Body of pancreas (tissue), 4 donors: ENCODE data around the gene ADGRL3. TPM values are rescaled to one million over a fixed set of nuclear protein-coding genes. Genes with fewer than 3 reads are reported as not detected.

Experiments used
- ATAC-seq: fragments of 150-250 bp; one replicate; pipeline ENCODE4 v1.9.1; 2016
- DNase-seq, 4 donors: peaks; one replicate each; pipeline ENCODE4 v3.0.0-alpha.2; 2019
- H3K27ac ChIP-seq, 4 donors: fragments of 200-600 bp; sonication (generic); 1 replicate in 3 of 4; 2 replicates in 1 of 4; pipeline versions ENCODE4 v1.5.1 to v1.6.1; 2016 to 2019; ENCODE audit warnings: mild to moderate bottlenecking in 1 of 4, mixed read lengths in 1 of 4, moderate library complexity in 1 of 4
- H3K27me3 ChIP-seq, 2 donors: fragments of 200-600 bp; sonication (generic); one replicate each; pipeline ENCODE4 v1.6.0; 2016; ENCODE audit warnings: mild to moderate bottlenecking in 1 of 2
- H3K36me3 ChIP-seq, 2 donors: fragments of 200-600 bp; sonication (generic); replicated peaks in 1 of 2; 2 replicates each; pipeline ENCODE4 v1.5.1; 2016; ENCODE audit warnings: low read depth in 2 of 2; ENCODE audit not compliant: insufficient read depth in 1 of 2
- H3K4me1 ChIP-seq: fragments of 200-600 bp; sonication (generic); one replicate; pipeline ENCODE4 v1.6.0; 2016
- H3K4me3 ChIP-seq, 2 donors: fragments of 200-600 bp; sonication (generic); 1 replicate in 1 of 2; 2 replicates in 1 of 2; pipeline ENCODE4 v1.5.1; 2016 to 2019
- H3K9me3 ChIP-seq, 3 donors: fragments of 200-600 bp; sonication (generic); 1 replicate in 2 of 3; 2 replicates in 1 of 3; pipeline ENCODE4 v1.5.1; 2016
- CTCF ChIP-seq, 7 experiments: fragments of 450-650 bp in 4 of 7; fragments of 200-600 bp in 3 of 7; sonication (generic) in 3 of 7; IDR thresholded peaks; one replicate each; pipeline ENCODE4 v1.5.1; 2016 to 2019; ENCODE audit warnings: antibody characterized with exemption in 7 of 7
- POLR2A ChIP-seq, 3 donors: fragments of 450-650 bp; IDR thresholded peaks; one replicate each; pipeline ENCODE4 v1.6.1; 2016; ENCODE audit warnings: antibody characterized with exemption in 3 of 3, mild to moderate bottlenecking in 2 of 3
- WGBS, 2 donors: methylation state at CpG; one replicate each; pipeline ENCODE4 v1.1.5; 2017; 5-methylcytosine and 5-hydroxymethylcytosine counted together
- intact Hi-C: fragments of 100-400 bp; cut with DNase I; formaldehyde crosslinking; loops from one replicate; pipeline ENCODE4 v1.15.1; 2023
- total RNA-seq, 2 donors: library from RNA; depleted of rRNA; stranded (reverse); fragments of >200 nt; gene quantifications; one replicate each; pipeline ENCODE4 v1.1.0, GENCODE V29; 2016

Gene ADGRL3
- total RNA-seq, 2 donors from 2014 or later: 0.33 to 1.0 TPM

GRCh38 chr4:61860376-61860775, 660.2 kb downstream of the ADGRL3 start:
- H3K4me1 ChIP-seq: no peaks in the 10 kb centered on the region
- 76 to 77% methylated on average over 6 of the region's 6 CpGs for WGBS, 2 donors
- no peaks in the 10 kb centered on the region for H3K27me3 ChIP-seq
- intact Hi-C loops: no loop called here
- no peaks in the 10 kb centered on the region for H3K36me3 ChIP-seq
- TF ChIP-seq CTCF (IDR thresholded peaks at IDR 0.05) (no peak), POLR2A (IDR thresholded peaks at IDR 0.05) (no peak)
- H3K9me3 ChIP-seq: no peaks in the 10 kb centered on the region
- ATAC-seq (no peak), DNase-seq (no peak)
- H3K27ac ChIP-seq: no peak overlapping the region
- H3K4me3 ChIP-seq: no peak overlapping the region

GRCh38 chr4:61864286-61864685, 664.2 kb downstream of the ADGRL3 start:
- WGBS, 2 donors: 26 to 36% methylated on average over 1 of the region's 1 CpG
- ATAC-seq: no peak
- TF ChIP-seq CTCF (IDR thresholded peaks at IDR 0.05) (no peak), POLR2A (IDR thresholded peaks at IDR 0.05) (no peak)

GRCh38 chr4:61866378-61867030, 666.4 kb downstream of the ADGRL3 start:
- no peaks in the 10 kb centered on the region for H3K36me3 ChIP-seq
- H3K9me3 ChIP-seq: no peaks in the 10 kb centered on the region
- WGBS, 2 donors: 39 to 46% methylated on average over 4 of the region's 4 CpGs
- DNase-seq (no peak), ATAC-seq (no peak)
- intact Hi-C loops: no loop called here
- no peaks in the 10 kb centered on the region for H3K27me3 ChIP-seq
- H3K4me3 ChIP-seq: no peak overlapping the region
- H3K27ac ChIP-seq: no peak overlapping the region
- H3K4me1 ChIP-seq: no peaks in the 10 kb centered on the region
- no peak for TF ChIP-seq CTCF (IDR thresholded peaks at IDR 0.05)
- no peak for TF ChIP-seq POLR2A (IDR thresholded peaks at IDR 0.05)

More at GRCh38 chr4:61864286-61864685, 664.2 kb downstream of the ADGRL3 start:
- intact Hi-C loops: no loop called here
- DNase-seq: no peak
- no peaks in the 10 kb centered on the region for H3K9me3 ChIP-seq
- no peaks in the 10 kb centered on the region for H3K36me3 ChIP-seq
- H3K4me3 ChIP-seq: no peak overlapping the region
- H3K27me3 ChIP-seq: no peaks in the 10 kb centered on the region
- no peak overlapping the region for H3K27ac ChIP-seq
- H3K4me1 ChIP-seq: no peaks in the 10 kb centered on the region

GRCh38 chr4:61872983-61873382, 672.9 kb downstream of the ADGRL3 start:
- 41 to 46% methylated on average over 3 of the region's 3 CpGs for WGBS, 2 donors
- Histone ChIP-seq H3K9me3 (no peaks in the 10 kb centered on the region), H3K27ac (no peak overlapping the region), H3K27me3 (no peaks in the 10 kb centered on the region), H3K36me3 (no peaks in the 10 kb centered on the region), H3K4me1 (no peaks in the 10 kb centered on the region), H3K4me3 (no peak overlapping the region)
- TF ChIP-seq POLR2A (IDR thresholded peaks at IDR 0.05) (no peak), CTCF (IDR thresholded peaks at IDR 0.05) (no peak)
- ATAC-seq (no peak), DNase-seq (no peak)
- intact Hi-C loops: no loop called here

DNA sequence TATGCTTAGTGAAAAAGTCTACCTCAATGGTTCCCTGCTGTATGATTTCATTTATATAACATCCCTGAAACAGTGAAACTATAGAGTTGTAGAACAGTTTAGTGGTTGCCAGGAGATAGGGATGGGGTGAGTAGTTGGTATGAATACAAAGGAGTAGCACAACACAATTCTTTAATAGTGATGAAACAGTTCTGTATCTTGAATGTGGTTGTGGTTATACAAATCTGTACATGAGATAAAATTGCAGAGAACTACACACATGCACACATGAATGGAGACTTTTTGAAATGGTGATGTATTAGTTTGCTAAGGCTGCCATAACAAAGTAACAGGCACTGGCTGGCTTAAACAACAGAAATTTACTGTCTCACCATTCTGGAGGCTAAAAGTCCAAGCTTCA, 677.1 kb downstream of the ADGRL3 start:
- intact Hi-C loops: no loop called here
- TF ChIP-seq POLR2A (IDR thresholded peaks at IDR 0.05) (no peak), CTCF (IDR thresholded peaks at IDR 0.05) (no peak)

More for the DNA sequence above, 677.1 kb downstream of the ADGRL3 start:
- no peaks in the 10 kb centered on the region for H3K27me3 ChIP-seq
- ATAC-seq: no peak
- H3K27ac ChIP-seq: no peak overlapping the region
- DNase-seq: no peak
- no peaks in the 10 kb centered on the region for H3K9me3 ChIP-seq
- no peak overlapping the region for H3K4me3 ChIP-seq
- no peaks in the 10 kb centered on the region for H3K36me3 ChIP-seq
- H3K4me1 ChIP-seq: no peaks in the 10 kb centered on the region
